Neuronal stem cell (in vitro differentiated cells): ENCODE measurements around the gene NGEF.
A peak's percentile ranks its signal among the peaks of the same experiment; 100 is the strongest.

Experiments
- DNase-seq: peaks from one replicate; pipeline ENCODE4 v3.0.0-alpha.2; 2013; ENCODE audit warnings: low spot score
- H2AFZ ChIP-seq: one replicate; pipeline ENCODE4 v1.6.1; 2013; ENCODE audit warnings: mild to moderate bottlenecking, low read length, inconsistent platforms
- H2AK5ac ChIP-seq: 2 replicates; pipeline ENCODE4 v1.6.1; 2013; ENCODE audit warnings: low read depth, mild to moderate bottlenecking, inconsistent platforms, low read length, moderate library complexity, mixed read lengths
- H2BK120ac ChIP-seq: 2 replicates; pipeline ENCODE4 v1.6.1; 2013; ENCODE audit warnings: low read depth, mild to moderate bottlenecking, inconsistent platforms, low read length, moderate library complexity, mixed read lengths
- H2BK12ac ChIP-seq: one replicate; pipeline ENCODE4 v1.6.1; 2013; ENCODE audit warnings: low read length, inconsistent platforms
- H2BK15ac ChIP-seq: 2 replicates; pipeline ENCODE4 v1.6.1; 2013; ENCODE audit warnings: mild to moderate bottlenecking, low read length, inconsistent platforms, mixed read lengths
- H2BK5ac ChIP-seq: one replicate; pipeline ENCODE4 v1.6.1; 2013; ENCODE audit warnings: inconsistent platforms, mild to moderate bottlenecking, low read length, moderate library complexity
- H3K14ac ChIP-seq: one replicate; pipeline ENCODE4 v1.6.1; 2013; ENCODE audit warnings: low read length, inconsistent platforms
- H3K18ac ChIP-seq: 2 replicates; pipeline ENCODE4 v1.6.1; 2013; ENCODE audit warnings: low read length, inconsistent platforms
- H3K23ac ChIP-seq: 2 replicates; pipeline ENCODE4 v1.6.1; 2013; ENCODE audit warnings: low read depth, mild to moderate bottlenecking, mixed read lengths, low read length, inconsistent platforms; ENCODE audit not compliant: poor library complexity
- H3K27ac ChIP-seq: replicated peaks from 3 replicates; pipeline ENCODE4 v1.5.1; 2013; ENCODE audit warnings: low read length, inconsistent platforms
- H3K27me3 ChIP-seq, 3 experiments: 2 replicates each; pipeline ENCODE4 v1.6.1; 2013; ENCODE audit warnings: low read length in 3 of 3, mild to moderate bottlenecking in 2 of 3, inconsistent platforms in 1 of 3, low read depth in 1 of 3, mixed read lengths in 1 of 3, moderate library complexity in 1 of 3; ENCODE audit not compliant: control insufficient read depth in 3 of 3, insufficient read depth in 3 of 3
- H3K36me3 ChIP-seq, 2 donors: replicated peaks in 1 of 2; 2 replicates each; pipeline ENCODE4 v1.6.1; 2013; ENCODE audit warnings: low read length in 2 of 2; ENCODE audit not compliant: control insufficient read depth in 2 of 2, insufficient read depth in 2 of 2
- H3K4ac ChIP-seq: 2 replicates; pipeline ENCODE4 v1.6.1; 2013; ENCODE audit warnings: inconsistent platforms, mild to moderate bottlenecking, low read length, moderate library complexity
- H3K4me1 ChIP-seq, 2 donors: 1 replicate in 1 of 2; 2 replicates in 1 of 2; pipeline ENCODE4 v1.6.1; 2013; ENCODE audit warnings: low read length in 2 of 2, low read depth in 1 of 2; ENCODE audit not compliant: control insufficient read depth in 2 of 2, insufficient read depth in 1 of 2
- H3K4me2 ChIP-seq: one replicate; pipeline ENCODE4 v1.6.1; 2013; ENCODE audit warnings: mild to moderate bottlenecking, low read length, inconsistent platforms; ENCODE audit not compliant: insufficient read depth, poor library complexity, severe bottlenecking
- H3K4me3 ChIP-seq, 2 donors: 2 replicates each; pipeline ENCODE4 v1.5.1; 2013; ENCODE audit warnings: low read length in 2 of 2, mild to moderate bottlenecking in 2 of 2, inconsistent platforms in 1 of 2, moderate library complexity in 1 of 2
- H3K79me1 ChIP-seq: one replicate; pipeline ENCODE4 v1.6.1; 2013; ENCODE audit warnings: low read depth, mild to moderate bottlenecking, inconsistent platforms, low read length, moderate library complexity
- H3K9ac ChIP-seq: one replicate; pipeline ENCODE4 v1.6.1; 2013; ENCODE audit warnings: mild to moderate bottlenecking, low read depth, low read length, inconsistent platforms; ENCODE audit not compliant: poor library complexity
- H3K9me3 ChIP-seq, 2 donors: replicated peaks in 1 of 2; 2 replicates each; pipeline versions ENCODE3 to v1.6.1; 2013; ENCODE audit warnings: low read length in 2 of 2, mild to moderate bottlenecking in 2 of 2, inconsistent platforms in 1 of 2, low read depth in 1 of 2, mixed read lengths in 1 of 2, moderate library complexity in 1 of 2; ENCODE audit not compliant: control insufficient read depth in 2 of 2, insufficient read depth in 1 of 2
- H4K8ac ChIP-seq: one replicate; pipeline ENCODE4 v1.6.1; 2013; ENCODE audit warnings: low read depth, mild to moderate bottlenecking, inconsistent platforms, low read length, moderate library complexity
- H4K91ac ChIP-seq: one replicate; pipeline ENCODE4 v1.6.1; 2013; ENCODE audit warnings: low read length, low read depth, mild to moderate bottlenecking, inconsistent platforms; ENCODE audit not compliant: poor library complexity
- WGBS, 2 donors: extraction: QIAGEN DNeasy Blood & Tissue Kit; methylation state at CpG; one replicate each; pipeline ENCODE4 v1.1.7; 2013; ENCODE audit warnings: missing lambda C conversion rate in 2 of 2, mixed read lengths in 1 of 2; ENCODE audit not compliant: insufficient read length in 2 of 2, insufficient replicate concordance in 1 of 2; ENCODE audit errors: extremely low coverage in 2 of 2; 5-methylcytosine and 5-hydroxymethylcytosine counted together

The NGEF gene

GRCh38 chr2:233058717-233059546 lies 45.9 kb upstream of the NGEF start:
- Histone ChIP-seq H3K4me2 (no peak overlapping the region), H3K9me3 (no peaks in the 10 kb centered on the region), H2BK15ac (peak overlapping the region; percentile 54), H3K14ac (no peak overlapping the region), H3K4me1 (peaks cover 13 to 20% of the 10 kb centered on the region in 2 donors), H4K91ac (no peak overlapping the region), H3K18ac (peak overlapping the region; percentile 36), H3K9ac (no peak overlapping the region), H2AFZ (no peak overlapping the region), H3K27ac (no peak overlapping the region), H3K4ac (no peak overlapping the region), H2BK12ac (no peak overlapping the region), H3K79me1 (no peaks in the 10 kb centered on the region), H3K23ac (no peak overlapping the region), H3K27me3 (peaks cover 0 to 3% (median 0%) of the 10 kb centered on the region in 3 experiments), H3K4me3 (no peak overlapping the region), H4K8ac (no peak overlapping the region), H3K36me3 (no peaks in the 10 kb centered on the region), H2AK5ac (peak overlapping the region; percentile 74), H2BK120ac (no peak overlapping the region), H2BK5ac (peak overlapping the region; percentile 46)
- no peak for DNase-seq
- no CpG with 5 or more reads among the region's 24 CpGs for WGBS, 2 donors

DNA sequence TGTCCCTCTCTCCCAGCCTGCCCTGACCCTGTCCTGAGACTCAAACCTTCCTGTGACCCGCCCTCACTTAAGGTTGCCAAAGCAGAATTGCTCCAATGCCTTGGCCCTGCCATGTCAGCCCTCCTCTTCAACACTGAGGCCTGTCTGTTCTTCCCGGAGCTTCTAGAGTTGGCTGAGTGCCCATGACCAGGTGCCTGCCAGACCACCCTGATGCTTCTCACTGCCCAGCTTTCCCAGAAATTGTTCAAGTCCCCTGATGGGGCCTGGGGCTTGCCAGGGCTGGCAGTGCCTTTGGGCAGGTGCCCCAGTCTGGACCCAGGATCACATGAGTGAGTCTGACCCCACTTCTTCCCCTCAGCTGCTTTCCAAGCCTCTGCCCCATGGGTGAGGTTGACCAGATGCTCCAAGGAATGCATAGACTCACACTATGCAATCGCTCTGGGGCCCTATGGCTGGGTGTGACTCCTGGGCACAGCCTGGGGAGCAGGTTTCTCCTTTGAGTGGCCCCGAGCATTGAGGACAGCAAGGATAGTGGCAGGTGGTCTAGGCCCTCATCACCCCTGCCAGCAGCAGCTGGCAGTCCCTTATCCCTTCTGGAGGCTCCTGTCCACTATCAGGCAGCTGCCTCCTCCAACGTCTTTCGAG lies 44.0 kb upstream of the NGEF start:
- Histone ChIP-seq H3K27ac (no peak overlapping the region), H3K4me1 (peaks cover 4 to 17% of the 10 kb centered on the region in 2 donors), H3K4me3 (peak overlapping the region in 1 of 2 donors; percentile 22), H3K27me3 (peaks cover 0 to 4% (median 0%) of the 10 kb centered on the region in 3 experiments), H2BK15ac (no peak overlapping the region), H3K23ac (no peak overlapping the region), H2AK5ac (peak overlapping the region; percentile 86), H2BK12ac (no peak overlapping the region), H3K18ac (peak overlapping the region; percentile 29), H3K9ac (peak overlapping the region; percentile 13), H3K36me3 (no peaks in the 10 kb centered on the region), H3K9me3 (no peaks in the 10 kb centered on the region), H4K91ac (no peak overlapping the region), H2AFZ (no peak overlapping the region), H4K8ac (no peak overlapping the region), H3K4me2 (no peak overlapping the region), H2BK5ac (peak overlapping the region; percentile 79), H3K79me1 (no peaks in the 10 kb centered on the region), H2BK120ac (no peak overlapping the region), H3K14ac (no peak overlapping the region), H3K4ac (no peak overlapping the region)
- no CpG with 5 or more reads among the region's 6 CpGs for WGBS, 2 donors
- no peak for DNase-seq

- H2AFZ ChIP-seq, result no peak overlapping the region
- no peak overlapping the region for H3K4me3 ChIP-seq
- H3K9me3 ChIP-seq, result no peaks in the 10 kb centered on the region
- no peak overlapping the region for H3K4me2 ChIP-seq
- H3K4ac ChIP-seq, result no peak overlapping the region
- peaks cover 0 to 16% (median 3%) of the 10 kb centered on the region in 3 experiments for H3K27me3 ChIP-seq
- H2BK5ac ChIP-seq, result no peak overlapping the region
- H2BK120ac ChIP-seq, result no peak overlapping the region
- H3K79me1 ChIP-seq, result no peaks in the 10 kb centered on the region
- no peak overlapping the region for H3K23ac ChIP-seq
- no peak for DNase-seq
- H3K14ac ChIP-seq, result no peak overlapping the region
- H4K8ac ChIP-seq, result no peak overlapping the region
- no CpG with 5 or more reads among the region's 2 CpGs for WGBS, 2 donors
- H3K18ac ChIP-seq, result no peak overlapping the region
- H2AK5ac ChIP-seq, result no peak overlapping the region
- peaks cover 1 to 6% of the 10 kb centered on the region in 2 donors for H3K4me1 ChIP-seq
- no peak overlapping the region for H4K91ac ChIP-seq
- no peak overlapping the region for H2BK15ac ChIP-seq
- no peak overlapping the region for H3K27ac ChIP-seq
- no peaks in the 10 kb centered on the region for H3K36me3 ChIP-seq
- H2BK12ac ChIP-seq, result no peak overlapping the region
- H3K9ac ChIP-seq, result no peak overlapping the region
Observed at GRCh38 chr2:233055362-233055761, 42.3 kb upstream of the NGEF start.
